ENCODE measurements around the gene SOX6. TPM values are rescaled to one million over a fixed set of nuclear protein-coding genes. Genes with fewer than 3 reads are reported as not detected.
"Not testable (repeated sequence)": the region's sequence is repeated elsewhere in the genome, so short reads cannot be mapped to it uniquely, and the experiment has no call there.

The SOX6 gene
- total RNA-seq, 4 donors from 2014 or later, result 1.7 to 3.6 (median 3.2) TPM

DNA sequence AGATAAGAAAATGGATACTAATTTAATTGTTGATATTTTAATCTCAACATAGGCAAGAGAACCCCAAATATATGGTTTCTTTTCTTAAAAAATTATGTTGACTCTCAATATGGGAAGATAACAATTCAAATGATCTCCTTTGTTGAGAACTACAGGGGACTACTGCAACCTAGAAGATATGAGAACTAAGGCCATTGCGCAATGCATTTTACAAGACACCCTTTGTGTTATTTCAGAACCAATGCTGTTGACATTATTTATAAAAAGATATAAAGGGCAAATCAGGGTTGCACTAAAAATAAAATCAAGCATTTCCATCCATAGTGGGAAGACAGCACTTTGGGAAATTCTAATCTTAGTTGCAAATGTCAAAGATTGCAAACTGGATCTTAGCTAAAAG lies 322.3 kb downstream of the SOX6 start:
- Histone ChIP-seq H3K4me1 (no peaks in the 10 kb centered on the region), H3K27me3 (no peaks in the 10 kb centered on the region), H3K27ac (replicated peaks in 1 of 4) (no peak overlapping the region), H3K9me3 (no peaks in the 10 kb centered on the region), H3K36me3 (no peaks in the 10 kb centered on the region), H3K4me3 (no peak overlapping the region)
- DNase-seq (ENCODE audit: extremely low spot score), result no peak
- intact Hi-C loops (cut with DNase I), result no loop called here
- 89% methylated on average over 1 of the region's 1 CpG for WGBS
- TF ChIP-seq, protein P1, sequence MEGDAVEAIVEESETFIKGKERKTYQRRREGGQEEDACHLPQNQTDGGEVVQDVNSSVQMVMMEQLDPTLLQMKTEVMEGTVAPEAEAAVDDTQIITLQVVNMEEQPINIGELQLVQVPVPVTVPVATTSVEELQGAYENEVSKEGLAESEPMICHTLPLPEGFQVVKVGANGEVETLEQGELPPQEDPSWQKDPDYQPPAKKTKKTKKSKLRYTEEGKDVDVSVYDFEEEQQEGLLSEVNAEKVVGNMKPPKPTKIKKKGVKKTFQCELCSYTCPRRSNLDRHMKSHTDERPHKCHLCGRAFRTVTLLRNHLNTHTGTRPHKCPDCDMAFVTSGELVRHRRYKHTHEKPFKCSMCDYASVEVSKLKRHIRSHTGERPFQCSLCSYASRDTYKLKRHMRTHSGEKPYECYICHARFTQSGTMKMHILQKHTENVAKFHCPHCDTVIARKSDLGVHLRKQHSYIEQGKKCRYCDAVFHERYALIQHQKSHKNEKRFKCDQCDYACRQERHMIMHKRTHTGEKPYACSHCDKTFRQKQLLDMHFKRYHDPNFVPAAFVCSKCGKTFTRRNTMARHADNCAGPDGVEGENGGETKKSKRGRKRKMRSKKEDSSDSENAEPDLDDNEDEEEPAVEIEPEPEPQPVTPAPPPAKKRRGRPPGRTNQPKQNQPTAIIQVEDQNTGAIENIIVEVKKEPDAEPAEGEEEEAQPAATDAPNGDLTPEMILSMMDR (IDR thresholded peaks at IDR 0.05), result no peak
- TF ChIP-seq EP300 (IDR thresholded peaks at IDR 0.05) (no peak), POLR2A (IDR thresholded peaks at IDR 0.05; ENCODE audit: low read depth) (no peak), POLR2AphosphoS5 (IDR thresholded peaks at IDR 0.05) (no peak)

DNA sequence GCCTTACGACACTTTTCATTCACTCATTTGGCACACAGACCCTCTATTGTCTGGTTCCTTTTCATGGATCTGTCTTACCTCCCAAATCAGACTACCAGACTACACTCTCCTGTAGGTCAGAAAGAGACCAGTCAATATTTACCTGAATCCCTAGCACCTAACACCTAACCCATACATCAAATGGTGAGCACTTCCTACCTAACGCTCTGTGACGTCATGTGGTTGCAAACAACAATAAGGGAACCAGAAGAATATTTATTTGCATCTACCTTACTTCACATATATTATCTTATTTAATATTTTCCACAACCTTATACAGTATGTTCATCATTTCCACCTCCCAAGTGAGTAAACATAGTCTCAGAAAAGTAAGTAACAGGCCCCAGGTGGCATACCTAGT lies 323.4 kb downstream of the SOX6 start:
- no peak for TF ChIP-seq POLR2AphosphoS5 (IDR thresholded peaks at IDR 0.05)
- no peak for TF ChIP-seq POLR2A (IDR thresholded peaks at IDR 0.05; ENCODE audit: low read depth)
- TF ChIP-seq EP300 (IDR thresholded peaks at IDR 0.05), result no peak
- TF ChIP-seq, protein P1 (IDR thresholded peaks at IDR 0.05), result no peak
- Histone ChIP-seq H3K4me3 (no peak overlapping the region), H3K36me3 (no peaks in the 10 kb centered on the region), H3K4me1 (no peaks in the 10 kb centered on the region), H3K27ac (replicated peaks in 1 of 4) (no peak overlapping the region), H3K27me3 (no peaks in the 10 kb centered on the region), H3K9me3 (no peaks in the 10 kb centered on the region)
- DNase-seq (ENCODE audit: extremely low spot score), result no peak
- 96% methylated on average over 3 of the region's 3 CpGs for WGBS
- intact Hi-C loops (cut with DNase I), result no loop called here

DNA sequence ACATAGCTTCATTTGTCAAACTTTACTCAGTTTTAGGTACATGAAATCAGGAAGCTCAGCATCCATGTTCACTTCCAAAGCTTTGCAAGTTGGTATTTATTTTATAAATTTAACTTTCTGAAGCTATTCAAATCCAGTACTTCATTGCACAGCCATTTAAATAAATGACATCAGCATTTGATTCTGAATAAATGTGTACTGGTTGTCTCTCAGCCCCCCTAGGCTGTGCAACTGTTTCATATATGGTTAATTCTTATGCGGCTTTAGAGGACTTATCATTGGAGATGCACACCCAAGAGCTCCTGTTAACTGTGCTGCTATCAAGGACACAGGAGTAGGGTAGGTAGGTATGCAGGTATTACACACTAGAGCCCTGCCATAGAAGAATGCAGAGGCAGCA lies 325.1 kb downstream of the SOX6 start:
- intact Hi-C loops (cut with DNase I), result no loop called here
- no peak for TF ChIP-seq POLR2AphosphoS5 (IDR thresholded peaks at IDR 0.05)
- Histone ChIP-seq H3K27me3 (no peaks in the 10 kb centered on the region), H3K4me3 (no peak overlapping the region), H3K9me3 (no peaks in the 10 kb centered on the region), H3K4me1 (no peaks in the 10 kb centered on the region), H3K27ac (replicated peaks in 1 of 4) (no peak overlapping the region), H3K36me3 (no peaks in the 10 kb centered on the region)
- 100% methylated on average over 1 of the region's 1 CpG for WGBS
- no peak for DNase-seq (ENCODE audit: extremely low spot score)

DNA sequence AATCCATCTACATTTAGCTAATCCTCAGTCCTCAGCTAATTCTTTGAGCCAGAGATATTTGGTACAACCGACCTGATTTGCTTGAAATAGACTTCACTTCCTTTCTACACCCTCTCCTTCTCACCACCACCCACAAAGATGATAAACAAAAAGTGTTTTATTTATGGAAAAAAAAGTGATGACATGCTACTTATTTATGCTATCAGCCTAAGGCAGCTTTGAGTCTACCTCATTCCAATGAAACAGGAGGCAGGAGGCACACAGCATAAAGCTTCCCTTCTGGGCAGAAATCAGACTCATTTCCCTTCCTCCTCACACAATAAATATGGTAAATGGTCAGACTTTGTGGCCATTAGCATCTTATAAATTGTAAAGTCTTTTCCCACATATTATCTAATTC lies 325.7 kb downstream of the SOX6 start:
- intact Hi-C loops (cut with DNase I), result no loop called here
- Histone ChIP-seq H3K9me3 (no peaks in the 10 kb centered on the region), H3K27me3 (no peaks in the 10 kb centered on the region), H3K4me1 (no peaks in the 10 kb centered on the region), H3K27ac (replicated peaks in 1 of 4) (no peak overlapping the region), H3K4me3 (no peak overlapping the region), H3K36me3 (no peaks in the 10 kb centered on the region)
- 35% methylated on average over 1 of the region's 1 CpG for WGBS
- TF ChIP-seq POLR2AphosphoS5 (IDR thresholded peaks at IDR 0.05) (no peak), POLR2A (IDR thresholded peaks at IDR 0.05; ENCODE audit: low read depth) (no peak), EP300 (IDR thresholded peaks at IDR 0.05) (no peak)
- TF ChIP-seq, protein P1 (IDR thresholded peaks at IDR 0.05), result no peak
- DNase-seq (ENCODE audit: extremely low spot score), result no peak

DNA sequence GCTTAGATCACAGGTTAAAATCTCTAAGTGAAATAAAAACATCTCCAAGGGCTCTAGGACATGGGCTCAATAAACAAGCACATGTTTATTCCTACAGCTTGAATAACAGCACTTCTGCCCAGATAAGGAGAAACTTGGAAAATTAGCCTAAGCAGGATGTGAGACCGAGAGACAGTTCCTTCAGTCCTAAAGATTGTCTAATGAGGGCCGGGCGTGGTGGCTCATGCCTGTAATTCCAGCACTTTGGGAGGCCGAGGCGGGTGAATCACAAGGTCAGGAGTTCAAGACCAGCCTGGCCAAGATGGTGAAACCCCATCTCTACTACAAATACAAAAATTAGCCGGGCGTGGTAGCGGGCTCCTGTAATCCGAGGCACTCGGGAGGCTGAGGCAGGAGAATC lies 327.2 kb downstream of the SOX6 start:
- H3K9me3 ChIP-seq; intact Hi-C loops (cut with DNase I); H3K27ac ChIP-seq (replicated peaks in 1 of 4); H3K36me3 ChIP-seq; H3K4me1 ChIP-seq; H3K27me3 ChIP-seq; H3K4me3 ChIP-seq; DNase-seq (ENCODE audit: extremely low spot score): not testable (repeated sequence)
- WGBS, result 89% methylated on average over 10 of the region's 10 CpGs

DNA sequence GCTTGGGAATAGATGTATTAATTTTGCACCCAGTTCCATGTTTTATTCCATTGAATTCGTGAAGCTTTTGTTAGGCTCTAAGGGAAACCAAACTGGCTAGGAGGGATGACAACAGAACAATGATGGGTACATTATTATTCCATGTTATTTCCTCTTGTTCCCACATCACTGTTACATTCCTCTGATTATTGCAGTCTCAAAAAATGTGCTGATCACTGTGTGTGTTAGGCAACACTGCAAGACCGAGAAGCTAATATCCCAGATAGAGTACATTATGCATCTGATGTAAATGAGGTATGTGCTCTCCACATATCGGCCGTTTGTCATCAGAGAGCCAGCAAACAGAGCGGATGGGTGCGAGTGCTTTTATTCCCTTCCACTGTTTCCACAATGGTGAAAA lies 327.9 kb downstream of the SOX6 start:
- DNase-seq (ENCODE audit: extremely low spot score), result no peak
- no peak overlapping the region for H3K4me3 ChIP-seq
- intact Hi-C loops (cut with DNase I), result no loop called here
- no peaks in the 10 kb centered on the region for H3K27me3 ChIP-seq
- TF ChIP-seq POLR2A (IDR thresholded peaks at IDR 0.05; ENCODE audit: low read depth) (no peak), EP300 (IDR thresholded peaks at IDR 0.05) (no peak)
- WGBS, result 93% methylated on average over 6 of the region's 6 CpGs
- H3K27ac ChIP-seq (replicated peaks in 1 of 4), result no peak overlapping the region
- H3K9me3 ChIP-seq, result no peaks in the 10 kb centered on the region
- no peaks in the 10 kb centered on the region for H3K4me1 ChIP-seq
- no peaks in the 10 kb centered on the region for H3K36me3 ChIP-seq

All from esophagus muscularis mucosa (tissue), 4 donors.